H9 (cell line): Measurements from ENCODE around the gene YOD1. TPM values are rescaled to one million over a fixed set of nuclear protein-coding genes. Genes with fewer than 3 reads are reported as not detected.

ENCODE experiments used
- DNase-seq: peaks from one replicate; pipeline ENCODE4 v3.0.0-alpha.2; 2017
- H2AFZ ChIP-seq: one replicate; pipeline ENCODE4 v1.6.1; 2013; ENCODE audit warnings: mild to moderate bottlenecking, low read length, control low read depth, moderate library complexity
- H2AK5ac ChIP-seq: 2 replicates; pipeline ENCODE4 v1.6.1; 2013; ENCODE audit warnings: low read length, control low read depth, mixed read lengths; ENCODE audit not compliant: insufficient read length
- H2BK120ac ChIP-seq: one replicate; pipeline ENCODE4 v1.6.1; 2013; ENCODE audit warnings: low read depth, mild to moderate bottlenecking, low read length, control low read depth, inconsistent platforms; ENCODE audit not compliant: poor library complexity, severe bottlenecking
- H2BK12ac ChIP-seq: 2 replicates; pipeline ENCODE4 v1.6.1; 2013; ENCODE audit warnings: low read length, control low read depth, mixed read lengths, low read depth; ENCODE audit not compliant: insufficient read length
- H2BK15ac ChIP-seq: 2 replicates; pipeline ENCODE4 v1.6.1; 2013; ENCODE audit warnings: low read depth, low read length, control low read depth
- H2BK20ac ChIP-seq: one replicate; pipeline ENCODE4 v1.6.1; 2013; ENCODE audit warnings: low read depth, mild to moderate bottlenecking, low read length, control low read depth, inconsistent platforms; ENCODE audit not compliant: poor library complexity, severe bottlenecking
- H2BK5ac ChIP-seq: 2 replicates; pipeline ENCODE4 v1.6.1; 2013; ENCODE audit warnings: low read length, control low read depth, mixed read lengths; ENCODE audit not compliant: insufficient read length
- H3K14ac ChIP-seq: 2 replicates; pipeline ENCODE4 v1.6.1; 2013; ENCODE audit warnings: low read length, control low read depth; ENCODE audit not compliant: insufficient read depth
- H3K18ac ChIP-seq: 2 replicates; pipeline ENCODE4 v1.6.1; 2013; ENCODE audit warnings: low read depth, mild to moderate bottlenecking, mixed read lengths, low read length, control low read depth; ENCODE audit not compliant: insufficient read length
- H3K23ac ChIP-seq: 2 replicates; pipeline ENCODE4 v1.6.1; 2013; ENCODE audit warnings: low read length, control low read depth, mixed read lengths, low read depth; ENCODE audit not compliant: insufficient read length
- H3K23me2 ChIP-seq: 2 replicates; pipeline ENCODE4 v1.6.1; 2013; ENCODE audit warnings: low read depth, mild to moderate bottlenecking, mixed read lengths, low read length, control low read depth; ENCODE audit not compliant: insufficient read length, poor library complexity, severe bottlenecking
- H3K27ac ChIP-seq: 2 replicates; pipeline ENCODE4 v1.5.1; 2013; ENCODE audit warnings: low read length, control low read depth, mixed read lengths, low read depth; ENCODE audit not compliant: insufficient read length
- H3K27me3 ChIP-seq: 2 replicates; pipeline ENCODE4 v1.6.1; 2013; ENCODE audit warnings: low read length, control low read depth, inconsistent platforms; ENCODE audit not compliant: insufficient read depth
- H3K4ac ChIP-seq: 2 replicates; pipeline ENCODE4 v1.6.1; 2013; ENCODE audit warnings: low read depth, mild to moderate bottlenecking, control low read depth, inconsistent platforms, low read length, moderate library complexity
- H3K4me1 ChIP-seq: 2 replicates; pipeline ENCODE4 v1.6.1; 2013; ENCODE audit warnings: low read length, control low read depth, inconsistent platforms; ENCODE audit not compliant: insufficient read depth
- H3K4me2 ChIP-seq: 2 replicates; pipeline ENCODE4 v1.6.1; 2013; ENCODE audit warnings: low read length, control low read depth, mixed read lengths; ENCODE audit not compliant: insufficient read length, insufficient read depth
- H3K56ac ChIP-seq: 2 replicates; pipeline ENCODE4 v1.6.1; 2013; ENCODE audit warnings: low read depth, mild to moderate bottlenecking, mixed read lengths, low read length, control low read depth; ENCODE audit not compliant: insufficient read length
- H3K79me1 ChIP-seq: 2 replicates; pipeline ENCODE4 v1.6.1; 2013; ENCODE audit warnings: low read depth, mild to moderate bottlenecking, moderate library complexity, low read length, control low read depth, inconsistent platforms; ENCODE audit not compliant: insufficient read depth, poor library complexity, severe bottlenecking
- H3K79me2 ChIP-seq: 2 replicates; pipeline ENCODE4 v1.6.1; 2013; ENCODE audit warnings: low read length, control low read depth, inconsistent platforms; ENCODE audit not compliant: insufficient read depth
- H3K9ac ChIP-seq: 2 replicates; pipeline ENCODE4 v1.6.1; 2013; ENCODE audit warnings: low read length, control low read depth, mixed read lengths; ENCODE audit not compliant: insufficient read length; ENCODE audit errors: extremely low read depth
- H3K9me3 ChIP-seq: one replicate; pipeline ENCODE4 v1.6.1; 2013; ENCODE audit warnings: low read depth, low read length, inconsistent platforms; ENCODE audit not compliant: control insufficient read depth
- H3T11ph ChIP-seq: one replicate; pipeline ENCODE4 v1.6.1; 2013; ENCODE audit warnings: mild to moderate bottlenecking, low read length, control low read depth, inconsistent platforms
- H4K20me1 ChIP-seq: one replicate; pipeline ENCODE4 v1.6.1; 2013; ENCODE audit not compliant: control insufficient read depth, insufficient read length, insufficient read depth
- H4K5ac ChIP-seq: 2 replicates; pipeline ENCODE4 v1.6.1; 2013; ENCODE audit warnings: low read depth, mild to moderate bottlenecking, mixed read lengths, low read length, control low read depth; ENCODE audit not compliant: insufficient read length
- H4K8ac ChIP-seq: replicated peaks from 2 replicates; pipeline ENCODE4 v1.6.1; 2013; ENCODE audit warnings: low read length, control low read depth, mixed read lengths, low read depth; ENCODE audit not compliant: insufficient read length
- H4K91ac ChIP-seq: 2 replicates; pipeline ENCODE4 v1.6.1; 2013; ENCODE audit warnings: low read depth, mild to moderate bottlenecking, moderate library complexity, mixed read lengths, low read length, control low read depth; ENCODE audit not compliant: insufficient read length
- H3K27ac Mint-ChIP-seq, 3 experiments: 2 replicates in 2 of 3; 3 replicates in 1 of 3; pipeline ENCODE4 v1.8.0; 2020 to 2021; ENCODE audit warnings: mixed read lengths in 3 of 3, mild to moderate bottlenecking in 1 of 3, moderate library complexity in 1 of 3
- H3K27me3 Mint-ChIP-seq: 2 replicates; pipeline ENCODE4 v1.8.0; 2021; ENCODE audit warnings: low read depth, mild to moderate bottlenecking, moderate library complexity, mixed read lengths
- H3K36me3 Mint-ChIP-seq, 3 experiments: 2 replicates in 2 of 3; 3 replicates in 1 of 3; pipeline ENCODE4 v1.8.0; 2020 to 2021; ENCODE audit warnings: low read depth in 3 of 3, mixed read lengths in 3 of 3; ENCODE audit not compliant: insufficient read depth in 1 of 3
- H3K4me1 Mint-ChIP-seq, 2 experiments: 2 replicates each; pipeline ENCODE4 v1.8.0; 2020; ENCODE audit warnings: mixed read lengths in 2 of 2
- H3K4me3 Mint-ChIP-seq, 2 experiments: 2 replicates in 1 of 2; 3 replicates in 1 of 2; pipeline ENCODE4 v1.8.0; 2020 to 2021; ENCODE audit warnings: mild to moderate bottlenecking in 2 of 2, mixed read lengths in 2 of 2, moderate library complexity in 1 of 2
- H3K9me3 Mint-ChIP-seq, 2 experiments: 2 replicates in 1 of 2; 3 replicates in 1 of 2; pipeline ENCODE4 v1.8.0; 2020; ENCODE audit warnings: mild to moderate bottlenecking in 2 of 2, mixed read lengths in 2 of 2, moderate library complexity in 1 of 2
- WGBS: extraction: QIAGEN DNeasy Blood & Tissue Kit; methylation state at CpG from one replicate; pipeline ENCODE4 v1.1.7; 2013; ENCODE audit warnings: missing lambda C conversion rate, low lambda C conversion rate, mixed read lengths; ENCODE audit not compliant: insufficient read length; ENCODE audit errors: extremely low coverage; 5-methylcytosine and 5-hydroxymethylcytosine counted together
- total RNA-seq: library from RNA; stranded (reverse); gene quantifications from 2 replicates; pipeline ENCODE4 v1.2.1, GENCODE V29; 2021
- TF ChIP-seq, protein P1 (sequence below): fragments of 200-600 bp; sonication (generic); conservative IDR thresholded peaks from 3 replicates; pipeline ENCODE4 v1.8.0; 2021; ENCODE audit warnings: antibody characterized with exemption, mild to moderate bottlenecking

YOD1 gene
- total RNA-seq, 1 experiment from 2014 or later = 8.6 TPM

DNA sequence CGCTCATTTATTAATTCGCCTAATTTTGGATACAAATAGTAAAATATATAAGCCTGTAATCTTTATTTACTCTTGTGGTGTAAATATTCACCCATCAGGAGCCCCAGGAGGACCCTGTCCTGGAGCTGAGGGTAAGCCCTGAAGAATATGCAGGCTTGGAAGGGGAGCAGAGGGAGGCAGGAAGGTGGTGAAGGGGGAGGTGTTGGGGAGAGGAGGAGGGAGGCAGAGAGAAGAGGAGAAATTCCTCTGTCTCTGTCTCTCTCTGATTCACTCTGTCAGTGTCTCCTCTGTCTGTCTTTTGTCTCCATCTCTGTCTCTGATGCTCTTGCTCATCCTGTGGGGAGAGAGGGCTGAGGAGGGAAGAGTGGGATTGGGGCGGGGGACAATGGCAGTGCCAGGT, 34.9 kb upstream of the YOD1 start:
- H2AK5ac ChIP-seq = no peak overlapping the region
- no CpG with 5 or more reads among the region's 3 CpGs for WGBS

More for the DNA sequence above, 34.9 kb upstream of the YOD1 start:
- H3K27ac Mint-ChIP-seq = no peak overlapping the region
- Histone ChIP-seq H3K79me2 (no peaks in the 10 kb centered on the region), H2BK20ac (no peak overlapping the region), H2BK15ac (no peak overlapping the region), H3K23me2 (no peaks in the 10 kb centered on the region), H2BK12ac (no peak overlapping the region), H3K14ac (no peak overlapping the region), H3K79me1 (no peaks in the 10 kb centered on the region), H3K4me2 (no peak overlapping the region), H3K9me3 (no peaks in the 10 kb centered on the region), H4K20me1 (no peaks in the 10 kb centered on the region), H3K27ac (no peak overlapping the region), H3K56ac (no peak overlapping the region), H4K91ac (no peak overlapping the region), H2BK5ac (no peak overlapping the region), H4K5ac (no peak overlapping the region), H3T11ph (no peak overlapping the region), H4K8ac (no peak overlapping the region), H3K23ac (no peak overlapping the region), H3K4ac (no peak overlapping the region), H3K9ac (no peak overlapping the region), H2AFZ (no peak overlapping the region), H3K27me3 (no peaks in the 10 kb centered on the region), H3K18ac (no peak overlapping the region), H3K4me1 (no peaks in the 10 kb centered on the region; the same call in 1 of the 2 replicates), H2BK120ac (no peak overlapping the region)
- DNase-seq = no peak
- no peaks in the 10 kb centered on the region; the same call in 1 of the 2 replicates for H3K27me3 Mint-ChIP-seq
- no peaks in the 10 kb centered on the region for H3K9me3 Mint-ChIP-seq
- TF ChIP-seq, protein P1, sequence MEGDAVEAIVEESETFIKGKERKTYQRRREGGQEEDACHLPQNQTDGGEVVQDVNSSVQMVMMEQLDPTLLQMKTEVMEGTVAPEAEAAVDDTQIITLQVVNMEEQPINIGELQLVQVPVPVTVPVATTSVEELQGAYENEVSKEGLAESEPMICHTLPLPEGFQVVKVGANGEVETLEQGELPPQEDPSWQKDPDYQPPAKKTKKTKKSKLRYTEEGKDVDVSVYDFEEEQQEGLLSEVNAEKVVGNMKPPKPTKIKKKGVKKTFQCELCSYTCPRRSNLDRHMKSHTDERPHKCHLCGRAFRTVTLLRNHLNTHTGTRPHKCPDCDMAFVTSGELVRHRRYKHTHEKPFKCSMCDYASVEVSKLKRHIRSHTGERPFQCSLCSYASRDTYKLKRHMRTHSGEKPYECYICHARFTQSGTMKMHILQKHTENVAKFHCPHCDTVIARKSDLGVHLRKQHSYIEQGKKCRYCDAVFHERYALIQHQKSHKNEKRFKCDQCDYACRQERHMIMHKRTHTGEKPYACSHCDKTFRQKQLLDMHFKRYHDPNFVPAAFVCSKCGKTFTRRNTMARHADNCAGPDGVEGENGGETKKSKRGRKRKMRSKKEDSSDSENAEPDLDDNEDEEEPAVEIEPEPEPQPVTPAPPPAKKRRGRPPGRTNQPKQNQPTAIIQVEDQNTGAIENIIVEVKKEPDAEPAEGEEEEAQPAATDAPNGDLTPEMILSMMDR = no peak
- H3K4me1 Mint-ChIP-seq = peaks cover 12 to 17% of the 10 kb centered on the region in 2 experiments
- no peak overlapping the region for H3K4me3 Mint-ChIP-seq
- no peaks in the 10 kb centered on the region for H3K36me3 Mint-ChIP-seq
